HG02759 (cell line): ENCODE measurements around the gene MKNK2.

Experiments used
- ATAC-seq: cut with Tn5 transposase; IDR thresholded peaks from one replicate; pipeline ENCODE4 v1.9.1; 2021; ENCODE audit warnings: mild to moderate bottlenecking, moderate library complexity; ENCODE audit not compliant: unreplicated experiment

Gene MKNK2

DNA sequence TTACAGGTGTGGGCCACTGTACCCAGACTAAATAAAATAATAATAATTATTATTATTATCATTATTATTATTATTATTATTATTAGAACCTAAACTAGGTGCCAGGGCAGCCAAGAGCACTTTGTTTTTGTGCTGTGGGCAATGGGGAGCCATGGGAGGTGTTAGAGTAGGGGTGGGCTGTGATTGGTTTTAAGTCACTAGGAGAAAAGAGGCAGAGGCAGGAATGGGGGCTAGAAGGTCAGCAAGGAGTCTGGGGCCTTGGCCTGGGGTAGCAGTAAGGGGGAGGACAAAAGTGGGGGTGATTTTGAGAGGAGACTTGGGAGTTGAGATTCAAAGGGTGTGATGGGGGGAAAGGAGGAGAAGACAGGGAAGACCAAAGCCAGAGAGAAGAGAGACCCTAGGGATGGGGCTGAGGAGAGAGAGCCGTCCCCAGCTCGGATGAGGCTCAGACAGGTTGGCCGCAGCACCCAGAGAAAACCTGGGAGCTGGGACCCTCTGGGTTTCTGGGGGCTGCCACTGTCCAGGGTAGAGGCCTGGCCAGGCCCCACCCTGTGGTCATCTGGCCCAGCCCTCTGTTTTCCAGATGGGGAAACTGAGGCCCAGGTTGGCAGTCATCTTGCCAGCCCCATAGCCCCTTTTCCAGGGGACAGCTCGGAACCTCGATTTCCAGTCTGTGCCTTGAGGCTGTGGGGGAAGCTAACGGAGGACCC lies 17.8 kb downstream of the MKNK2 start:
- ATAC-seq, result no peak

DNA sequence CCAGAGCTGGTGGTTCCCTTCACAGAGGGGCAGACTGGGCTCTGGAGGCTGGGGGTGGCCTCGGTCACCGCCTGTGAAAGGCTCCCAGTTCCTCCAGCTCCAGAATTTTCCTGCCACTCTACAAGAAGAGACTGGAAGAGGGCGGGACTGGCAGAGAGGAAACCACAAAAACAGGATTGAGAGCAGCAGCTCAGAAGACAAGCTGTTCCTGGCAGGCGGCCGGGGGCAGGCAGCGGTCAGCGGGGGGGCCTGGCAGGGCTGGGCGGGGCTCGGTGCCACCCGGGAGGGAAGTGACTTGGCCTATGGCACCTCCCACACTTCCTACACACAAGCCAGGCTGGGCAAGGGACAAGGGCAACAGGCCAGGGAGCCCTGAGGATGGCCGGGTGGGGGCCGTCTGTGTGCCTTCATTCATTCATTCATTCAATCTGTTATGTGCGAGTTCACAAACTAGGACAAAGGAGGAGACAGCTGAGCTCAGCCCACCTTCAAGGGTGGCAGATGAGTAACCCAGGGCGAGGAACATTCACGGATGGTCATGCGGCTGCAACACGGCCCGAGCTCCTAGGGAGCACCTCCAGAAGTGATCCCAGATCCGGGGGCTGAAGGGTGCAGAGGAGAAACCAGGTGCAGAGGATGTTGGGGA lies 18.6 kb downstream of the MKNK2 start:
- ATAC-seq, result no peak

- no peak for ATAC-seq
Observed at GRCh38 chr19:2027361-2027760, 23.7 kb downstream of the MKNK2 start.

DNA sequence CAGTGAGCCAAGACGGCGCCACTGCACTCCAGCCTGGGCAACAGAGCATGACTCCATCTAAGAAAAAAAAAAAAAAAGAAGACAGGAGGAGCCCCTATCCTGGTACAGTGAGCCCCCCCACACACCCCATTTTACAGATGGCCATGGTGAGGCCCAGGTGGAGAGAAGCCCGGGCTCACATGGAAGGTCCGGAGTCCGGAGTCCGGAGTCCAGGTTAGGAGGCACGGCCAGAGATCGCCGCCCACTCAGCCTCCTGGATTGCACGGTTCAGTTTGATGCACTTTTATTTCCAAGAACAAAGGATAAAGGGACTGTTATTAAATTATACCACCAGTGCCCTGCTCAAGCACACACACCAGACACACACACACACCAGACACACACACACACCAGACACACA lies 24.3 kb downstream of the MKNK2 start:
- ATAC-seq, result no peak

GRCh38 chr19:2022289-2022688 lies 28.8 kb downstream of the MKNK2 start:
- ATAC-seq, result no peak

GRCh38 chr19:2021453-2022140 lies 29.4 kb downstream of the MKNK2 start:
- ATAC-seq, result no peak

DNA sequence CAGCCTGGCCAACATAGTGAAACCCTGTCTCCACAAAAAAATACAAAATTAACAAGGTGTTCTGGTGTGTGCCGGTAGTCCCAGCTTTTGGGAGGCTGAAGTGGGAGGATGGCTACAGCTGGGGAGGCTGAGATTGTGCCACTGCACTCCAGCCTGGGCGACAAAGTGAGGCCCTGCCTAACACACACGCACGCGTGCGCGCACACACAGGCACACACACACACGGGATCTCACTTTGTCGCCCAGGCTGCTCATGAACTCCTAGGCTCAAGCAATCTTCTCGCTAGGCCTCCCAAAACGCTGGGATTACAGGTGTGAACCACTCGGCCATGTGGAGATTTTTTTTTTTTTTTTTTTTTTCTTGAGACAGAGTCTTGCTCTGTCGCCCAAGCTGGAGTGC lies 32.3 kb downstream of the MKNK2 start:
- no peak for ATAC-seq

DNA sequence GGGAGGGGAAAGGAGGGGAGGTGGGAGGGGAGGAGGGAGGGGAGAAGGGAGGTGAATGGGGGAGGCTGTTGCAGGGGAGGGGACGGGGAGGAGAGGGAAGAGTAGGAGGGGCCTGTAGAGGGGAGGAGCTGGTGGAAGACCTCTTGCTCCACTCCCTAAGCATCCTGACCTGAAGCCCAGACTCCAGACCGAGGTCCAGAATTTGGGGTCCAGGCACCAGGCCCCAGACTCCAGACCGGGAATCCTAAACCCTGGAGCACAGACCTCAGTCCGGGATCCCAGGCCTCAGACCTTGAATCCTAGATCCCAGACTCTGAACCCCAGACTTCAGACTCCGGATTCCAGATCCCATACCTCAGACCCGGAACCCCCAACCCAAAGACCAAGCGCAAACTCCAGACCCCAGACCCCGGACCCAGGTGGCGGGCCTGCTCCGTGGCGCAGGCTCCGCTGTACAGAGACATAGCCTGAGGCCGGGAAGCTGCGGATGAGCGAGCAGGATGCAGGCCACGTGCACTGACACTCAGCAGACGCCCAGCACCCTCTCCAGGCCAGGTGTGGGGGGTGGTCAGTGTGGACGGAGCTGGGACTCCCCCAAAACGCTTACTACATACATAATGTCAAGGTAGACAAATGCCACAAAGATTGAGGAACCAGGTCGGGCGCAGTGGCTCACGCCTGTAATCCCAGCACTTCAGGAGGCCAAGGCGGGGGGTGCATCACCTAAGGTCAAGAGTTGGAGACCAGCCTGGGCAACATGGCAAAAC lies 34.8 kb downstream of the MKNK2 start:
- no peak for ATAC-seq

DNA sequence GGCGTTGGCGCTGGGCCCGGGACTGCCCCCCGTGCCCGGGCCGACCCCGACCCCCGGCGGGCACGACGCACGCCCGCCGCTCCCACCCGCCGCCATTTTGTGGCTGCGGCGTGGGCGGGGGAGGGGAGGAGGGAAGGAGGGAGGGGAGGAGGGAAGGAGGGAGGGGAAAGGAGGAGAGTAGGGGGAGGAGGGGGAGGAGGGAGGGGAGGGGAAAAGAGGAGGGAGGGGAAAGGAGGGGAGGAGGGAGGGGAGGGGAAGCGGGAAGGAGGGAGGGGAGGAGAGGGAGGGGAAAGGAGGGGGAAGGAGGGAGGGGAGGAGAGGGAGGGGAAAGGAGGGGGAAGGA lies 35.5 kb downstream of the MKNK2 start, which contains the start of gene BTBD2:
Gene BTBD2 (minus strand): TSS at position 107 of the 343 bp plus-strand sequence. CDS start 11 bp downstream, at position 96.
- no peak for ATAC-seq

DNA sequence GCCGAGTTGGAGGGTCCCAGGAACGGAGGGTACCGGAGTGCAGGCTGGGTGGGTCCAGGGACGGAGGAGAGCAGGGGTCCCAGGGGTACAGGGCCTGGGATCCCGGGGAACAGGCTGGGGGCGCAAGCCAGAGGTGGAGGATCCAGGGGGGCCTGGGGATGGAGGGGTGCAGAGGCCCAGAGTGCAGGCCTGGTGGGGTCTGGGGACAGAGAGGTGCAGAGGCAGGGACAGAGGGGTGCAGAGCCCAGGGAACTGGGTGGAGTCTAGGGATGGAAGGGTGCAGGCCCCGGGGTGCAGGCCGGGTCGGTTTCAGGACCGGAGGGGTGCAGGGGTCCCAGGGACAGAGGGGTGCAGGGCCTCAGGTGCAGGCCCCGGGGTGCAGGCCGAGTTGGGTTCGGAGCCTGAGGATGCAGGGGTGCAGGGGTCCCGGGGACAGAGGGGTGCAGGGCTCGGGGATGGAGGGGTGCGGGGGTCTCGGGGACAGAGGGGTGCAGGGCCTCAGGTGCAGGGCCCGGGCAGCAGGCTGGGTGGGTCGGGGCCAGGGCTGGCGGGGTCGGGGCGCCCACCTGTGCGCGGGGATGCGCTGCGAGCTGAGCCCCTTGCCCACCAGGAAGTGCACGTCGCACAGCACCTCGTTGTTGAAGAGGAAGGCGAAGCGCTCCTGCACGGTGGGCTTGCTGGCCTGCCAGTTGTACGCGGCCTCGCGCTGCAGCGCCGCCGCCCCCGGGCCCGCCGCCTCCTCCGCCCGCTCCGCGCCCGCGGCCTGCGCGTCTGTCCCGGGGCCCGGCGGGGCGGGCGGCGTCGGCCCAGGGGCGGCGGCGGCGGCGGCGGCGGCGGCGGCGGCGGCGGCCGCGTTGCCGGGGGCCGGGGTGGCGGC lies 36.1 kb downstream of the MKNK2 start:
- no peak for ATAC-seq

DNA sequence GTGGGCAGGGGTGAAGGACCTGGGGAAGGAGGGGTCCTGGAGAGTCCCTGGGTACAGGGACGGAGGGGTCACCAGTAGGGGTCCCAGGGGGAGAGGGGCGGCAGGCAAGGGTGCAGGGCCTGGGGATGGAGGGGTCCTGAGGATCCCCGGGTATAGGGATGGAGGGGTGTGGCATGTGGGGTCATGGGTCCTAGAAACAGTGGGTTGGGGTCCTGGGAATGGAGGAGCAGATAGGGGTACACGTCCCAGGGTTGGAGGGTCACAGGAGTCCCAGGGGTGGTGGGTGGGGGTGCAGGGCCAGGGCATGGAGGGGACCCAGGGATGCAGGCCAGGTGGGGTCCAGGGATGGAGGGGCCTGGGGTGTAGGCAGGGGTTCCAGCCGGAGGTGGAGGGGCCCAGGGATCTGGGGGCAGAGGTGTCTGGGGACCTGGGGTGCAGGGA lies 36.9 kb downstream of the MKNK2 start:
- ATAC-seq, result no peak

DNA sequence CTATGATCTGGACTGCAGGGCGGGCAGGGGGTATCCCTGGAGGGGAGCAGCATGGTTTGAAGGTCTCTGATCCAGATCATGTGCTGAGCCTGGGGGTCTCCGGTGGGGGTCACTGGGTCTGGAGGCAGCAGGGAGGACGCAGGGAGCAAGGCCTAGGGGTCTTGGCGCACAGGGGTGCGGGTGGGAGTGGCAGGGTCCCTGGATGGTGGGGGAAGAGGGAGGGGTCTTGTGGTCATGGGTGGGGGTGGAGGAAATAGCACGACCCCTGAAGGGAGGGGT lies 37.4 kb downstream of the MKNK2 start:
- ATAC-seq, result no peak

- no peak for ATAC-seq
Observed at GRCh38 chr19:2012941-2013682, 37.9 kb downstream of the MKNK2 start.

GRCh38 chr19:2011169-2011568 lies 39.9 kb downstream of the MKNK2 start:
- no peak for ATAC-seq

- no peak for ATAC-seq
Observed at GRCh38 chr19:2010135-2010668, 40.8 kb downstream of the MKNK2 start.

- ATAC-seq, result no peak
Observed at GRCh38 chr19:2003874-2004273, 47.2 kb downstream of the MKNK2 start.

GRCh38 chr19:1999856-2000515 lies 51.1 kb downstream of the MKNK2 start:
- ATAC-seq, result no peak

- ATAC-seq, result no peak
Observed at GRCh38 chr19:1998712-1999708, 52.0 kb downstream of the MKNK2 start.
